Activated CD4-positive, alpha-beta T cell treated with anti-CD3 and anti-CD28 coated beads for 36 hours (primary cell): ENCODE results near the gene C17orf114.
"Not testable (repeated sequence)": the region's sequence is repeated elsewhere in the genome, so short reads cannot be mapped to it uniquely, and the experiment has no call there.

Experiments used
- ATAC-seq: fragments of 200-7000 bp; cut with Tn5 transposase; one replicate; pipeline ENCODE4 v1.10.0; 2021; ENCODE audit warnings: mild to moderate bottlenecking, moderate library complexity
- CTCF ChIA-PET: fragments of 350-600 bp; sonication (Branson Sonifier 250); formaldehyde crosslinking; loops from one replicate; lab custom pipeline; 2021; ENCODE audit warnings: antibody characterized with exemption; lab: Charles Lee
- POLR2A ChIA-PET: fragments of 350-600 bp; sonication (Branson Sonifier 250); formaldehyde crosslinking; loops from one replicate; lab custom pipeline; 2021; ENCODE audit warnings: antibody characterized with exemption, inconsistent platforms; lab: Charles Lee
- DNase-seq: peaks from one replicate; pipeline ENCODE4 v3.0.0-alpha.2; 2020
- H3K27ac Mint-ChIP-seq: one replicate; pipeline ENCODE4 v1.8.0; 2021; ENCODE audit warnings: mixed read lengths
- H3K27me3 Mint-ChIP-seq: one replicate; pipeline ENCODE4 v1.8.0; 2021; ENCODE audit warnings: mixed read lengths
- H3K36me3 Mint-ChIP-seq: one replicate; pipeline ENCODE4 v1.8.0; 2021; ENCODE audit warnings: low read depth, mixed read lengths
- H3K4me1 Mint-ChIP-seq: one replicate; pipeline ENCODE4 v1.8.0; 2021; ENCODE audit warnings: mixed read lengths
- H3K4me3 Mint-ChIP-seq: one replicate; pipeline ENCODE4 v1.8.0; 2021; ENCODE audit warnings: mild to moderate bottlenecking, moderate library complexity, mixed read lengths
- H3K9me3 Mint-ChIP-seq: one replicate; pipeline ENCODE4 v1.8.0; 2021; ENCODE audit warnings: low read depth, mixed read lengths
- intact Hi-C, 2 experiments: fragments of 100-400 bp; cut with DNase I in 1 of 2; cut with micrococcal nuclease in 1 of 2; formaldehyde crosslinking; loops; one replicate each; pipeline versions ENCODE4 v1.14.2 to v1.15.1; 2022 to 2024; cut with DNase I, micrococcal nuclease

Gene C17orf114

DNA sequence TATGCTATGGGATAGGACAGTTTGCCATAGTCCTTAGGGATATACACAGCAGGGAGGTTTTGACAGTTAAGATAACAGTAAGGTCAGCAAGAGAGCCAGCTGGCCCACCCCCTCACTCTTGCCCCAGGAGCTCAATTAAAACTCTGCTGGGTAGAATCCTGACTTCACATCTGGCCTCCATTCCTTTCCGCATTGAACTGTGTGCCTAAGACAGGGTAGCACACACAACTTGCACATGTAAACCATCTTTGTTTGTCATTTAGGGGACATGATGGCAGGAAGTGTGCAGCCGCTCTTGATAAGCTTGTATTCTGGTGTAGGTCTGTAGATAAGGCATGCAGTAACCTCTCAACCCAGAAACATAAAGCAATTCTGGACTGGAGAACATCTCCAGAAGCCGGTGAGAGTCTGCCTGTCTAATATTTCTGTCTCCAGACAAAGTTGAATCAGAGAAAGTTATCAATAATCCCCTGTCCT is 36.2 kb upstream of the C17orf114 start:
- Mint-ChIP-seq H3K4me3 (no peak overlapping the region), H3K4me1 (peaks cover 66% of the 10 kb centered on the region), H3K27ac (peak overlapping the region; percentile 26), H3K27me3 (no peaks in the 10 kb centered on the region), H3K9me3 (no peaks in the 10 kb centered on the region), H3K36me3 (no peaks in the 10 kb centered on the region)
- intact Hi-C loops: loop anchor here in 1 of 2 experiments (5.0 kb wide), 1 partner anchor 44 kb away; no protein-coding TSS in a partner anchor
- CTCF ChIA-PET: interaction anchor here (0.8 kb wide), 2 partner anchors 11 to 15 kb away, joined by 3 read pairs; no protein-coding TSS in a partner anchor
- ATAC-seq: no peak
- no peak for DNase-seq
- POLR2A ChIA-PET: no interaction called here

DNA sequence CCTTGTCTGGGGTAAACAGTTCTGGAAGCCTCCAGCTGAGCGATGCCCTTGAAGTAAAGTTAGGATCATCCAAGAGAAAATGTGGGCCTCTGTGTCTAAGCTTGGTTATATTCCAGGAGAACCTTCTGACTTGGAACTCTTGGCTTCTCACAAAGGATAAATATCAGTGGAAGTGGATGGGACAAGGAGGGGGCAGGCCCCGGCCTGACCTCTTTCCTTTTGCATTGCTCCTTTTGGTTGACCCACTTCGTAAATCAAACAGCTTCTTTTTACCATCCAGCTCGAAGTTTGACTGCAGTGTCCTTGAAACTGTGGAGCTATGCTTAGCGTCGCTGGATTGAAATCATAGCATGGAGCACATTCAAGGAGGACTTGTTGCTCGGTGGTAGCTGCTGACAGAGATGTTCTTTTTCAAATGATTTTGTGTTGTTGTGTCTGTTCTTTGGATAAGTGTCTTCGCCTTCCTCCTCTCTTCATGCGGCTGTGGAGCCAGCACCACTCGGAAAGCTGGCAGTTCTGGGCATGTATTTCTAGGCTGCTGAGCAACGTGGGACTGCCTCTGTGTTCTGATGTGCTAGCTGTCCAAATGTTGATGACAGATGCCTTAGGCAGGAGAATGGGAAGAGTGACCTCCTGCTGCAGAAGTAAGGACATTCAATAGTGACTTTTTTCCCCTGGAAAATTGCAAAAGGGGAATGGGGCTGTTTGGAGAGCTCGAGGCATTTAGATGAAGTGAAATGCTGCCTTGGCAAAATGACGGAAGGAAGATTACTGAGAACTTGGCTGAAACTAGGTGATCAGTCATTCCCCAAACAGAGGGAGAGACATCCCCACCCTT is 35.6 kb upstream of the C17orf114 start:
- intact Hi-C loops: loop anchor here in 1 of 2 experiments (5.0 kb wide), 1 partner anchor 45 kb away; no protein-coding TSS in a partner anchor
- peaks cover 63% of the 10 kb centered on the region for H3K4me1 Mint-ChIP-seq

DNA sequence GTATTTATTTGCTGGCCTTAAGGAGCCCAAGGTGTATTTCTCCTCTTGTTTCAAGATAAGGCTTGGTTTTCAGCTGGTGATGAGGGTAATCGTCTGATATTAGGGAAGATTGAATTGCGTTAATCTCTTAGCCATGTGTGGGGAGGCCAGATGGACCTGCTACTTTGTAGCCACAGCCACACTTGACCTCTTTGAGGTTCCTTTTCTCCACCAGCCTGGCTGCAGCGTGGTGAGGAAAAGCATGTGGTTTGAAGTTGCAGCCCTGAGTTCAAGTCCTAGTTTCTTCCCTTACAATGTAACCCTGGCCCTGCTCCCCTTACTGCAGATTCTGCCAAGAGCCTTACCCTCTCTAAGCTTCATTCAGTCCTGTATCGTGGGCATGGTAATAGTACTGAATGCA is 34.1 kb upstream of the C17orf114 start:
- intact Hi-C loops: loop anchor here in 1 of 2 experiments (5.0 kb wide), 1 partner anchor 46 kb away; no protein-coding TSS in a partner anchor
- no peaks in the 10 kb centered on the region for H3K36me3 Mint-ChIP-seq
- no peak for DNase-seq
- no peaks in the 10 kb centered on the region for H3K9me3 Mint-ChIP-seq
- no peak for ATAC-seq
- H3K27me3 Mint-ChIP-seq: no peaks in the 10 kb centered on the region
- H3K4me3 Mint-ChIP-seq: no peak overlapping the region
- no peak overlapping the region for H3K27ac Mint-ChIP-seq
- ChIA-PET POLR2A (no interaction called here), CTCF (no interaction called here)
- H3K4me1 Mint-ChIP-seq: peaks cover 51% of the 10 kb centered on the region

More for the DNA sequence above, 35.6 kb upstream of the C17orf114 start:
- CTCF ChIA-PET: interaction anchor here (0.8 kb wide), 2 partner anchors 12 to 15 kb away, joined by 3 read pairs; no protein-coding TSS in a partner anchor
- no peak for ATAC-seq
- DNase-seq: no peak
- H3K4me3 Mint-ChIP-seq: no peak overlapping the region
- POLR2A ChIA-PET: no interaction called here
- no peaks in the 10 kb centered on the region for H3K36me3 Mint-ChIP-seq
- no peak overlapping the region for H3K27ac Mint-ChIP-seq
- no peaks in the 10 kb centered on the region for H3K9me3 Mint-ChIP-seq
- no peaks in the 10 kb centered on the region for H3K27me3 Mint-ChIP-seq

DNA sequence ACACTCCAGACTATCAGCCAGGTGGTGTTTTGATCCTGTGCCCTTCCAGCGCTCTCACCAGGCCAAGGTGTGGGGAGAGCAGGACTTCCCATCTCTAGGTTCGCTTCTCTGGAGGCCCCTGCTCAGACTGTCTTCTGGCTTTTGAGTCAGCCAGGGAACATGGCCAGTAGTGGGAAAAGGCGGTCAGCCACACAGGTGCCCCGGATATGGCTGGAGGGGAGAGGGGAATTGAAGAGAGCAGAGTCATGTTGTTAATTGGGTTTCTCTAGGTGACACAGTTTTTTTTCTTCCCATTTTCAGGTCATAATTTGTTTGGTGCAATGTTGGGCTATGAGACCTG is 32.5 kb upstream of the C17orf114 start:
- H3K27ac Mint-ChIP-seq: peak overlapping the region; percentile 80
- ATAC-seq: no peak
- intact Hi-C loops: loop anchor here in 1 of 2 experiments (5.0 kb wide), 1 partner anchor 48 kb away; no protein-coding TSS in a partner anchor
- ChIA-PET CTCF (no interaction called here), POLR2A (no interaction called here)
- H3K36me3 Mint-ChIP-seq: no peaks in the 10 kb centered on the region
- H3K27me3 Mint-ChIP-seq: no peaks in the 10 kb centered on the region
- H3K4me1 Mint-ChIP-seq: peaks cover 35% of the 10 kb centered on the region
- no peak for DNase-seq
- peak overlapping the region; percentile 90 for H3K4me3 Mint-ChIP-seq
- no peaks in the 10 kb centered on the region for H3K9me3 Mint-ChIP-seq

DNA sequence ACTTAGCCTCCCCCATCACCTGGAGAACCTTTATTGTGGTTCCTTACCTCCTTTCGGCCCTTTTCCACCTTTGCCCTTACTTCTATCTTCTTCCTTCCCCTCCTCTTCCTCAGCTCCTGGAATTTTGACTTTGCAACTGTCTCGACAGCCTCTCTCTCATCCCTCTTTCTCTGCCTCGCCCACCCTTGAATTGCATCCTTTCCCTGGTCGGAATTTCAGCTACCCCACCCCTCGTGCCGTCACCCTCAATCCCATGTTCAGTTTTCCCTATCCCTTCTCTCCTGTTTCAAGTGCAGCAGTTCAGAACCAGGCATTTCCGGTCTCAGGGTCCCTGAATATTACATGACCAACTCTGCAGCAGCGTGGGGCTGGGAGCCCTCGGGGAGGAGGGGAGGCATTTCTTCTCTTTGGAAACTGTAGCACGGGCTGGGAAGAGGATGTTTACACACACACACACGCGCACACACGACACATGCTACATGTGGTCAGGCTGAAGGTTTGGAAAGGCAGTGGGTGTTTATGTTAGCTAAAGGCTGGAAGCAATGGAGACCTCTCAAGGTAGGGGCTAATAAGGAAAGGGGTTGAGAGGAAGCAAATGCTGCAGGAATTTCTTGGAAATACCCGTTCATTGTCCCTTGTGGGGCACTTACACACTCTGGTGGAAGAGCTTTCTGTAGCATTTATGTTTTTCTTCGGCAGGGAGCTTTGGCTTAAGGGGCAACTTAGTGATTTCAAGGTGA is 32.0 kb upstream of the C17orf114 start:
- ATAC-seq (no peak), DNase-seq (peak; percentile 29)
- H3K36me3 Mint-ChIP-seq: no peaks in the 10 kb centered on the region
- intact Hi-C loops: loop anchor here (1.0 to 2.0 kb wide), 14 partner anchors 27 to 870 kb away; partner anchors contain the start of genes ARRB2 (in 2 of the 2), ATP2A3 (in 1 of the 2), C17orf107 (in 1 of the 2) and CXCL16 (in 1 of the 2)
- peaks cover 30% of the 10 kb centered on the region for H3K4me1 Mint-ChIP-seq
- peak overlapping the region; percentile 90 for H3K4me3 Mint-ChIP-seq
- H3K27ac Mint-ChIP-seq: peak overlapping the region; percentile 80
- no peaks in the 10 kb centered on the region for H3K9me3 Mint-ChIP-seq
- H3K27me3 Mint-ChIP-seq: no peaks in the 10 kb centered on the region
- POLR2A ChIA-PET: no interaction called here
- CTCF ChIA-PET: interaction anchor here (0.7 kb wide), 1 partner anchor 34 kb away, joined by 4 read pairs; no protein-coding TSS in a partner anchor

DNA sequence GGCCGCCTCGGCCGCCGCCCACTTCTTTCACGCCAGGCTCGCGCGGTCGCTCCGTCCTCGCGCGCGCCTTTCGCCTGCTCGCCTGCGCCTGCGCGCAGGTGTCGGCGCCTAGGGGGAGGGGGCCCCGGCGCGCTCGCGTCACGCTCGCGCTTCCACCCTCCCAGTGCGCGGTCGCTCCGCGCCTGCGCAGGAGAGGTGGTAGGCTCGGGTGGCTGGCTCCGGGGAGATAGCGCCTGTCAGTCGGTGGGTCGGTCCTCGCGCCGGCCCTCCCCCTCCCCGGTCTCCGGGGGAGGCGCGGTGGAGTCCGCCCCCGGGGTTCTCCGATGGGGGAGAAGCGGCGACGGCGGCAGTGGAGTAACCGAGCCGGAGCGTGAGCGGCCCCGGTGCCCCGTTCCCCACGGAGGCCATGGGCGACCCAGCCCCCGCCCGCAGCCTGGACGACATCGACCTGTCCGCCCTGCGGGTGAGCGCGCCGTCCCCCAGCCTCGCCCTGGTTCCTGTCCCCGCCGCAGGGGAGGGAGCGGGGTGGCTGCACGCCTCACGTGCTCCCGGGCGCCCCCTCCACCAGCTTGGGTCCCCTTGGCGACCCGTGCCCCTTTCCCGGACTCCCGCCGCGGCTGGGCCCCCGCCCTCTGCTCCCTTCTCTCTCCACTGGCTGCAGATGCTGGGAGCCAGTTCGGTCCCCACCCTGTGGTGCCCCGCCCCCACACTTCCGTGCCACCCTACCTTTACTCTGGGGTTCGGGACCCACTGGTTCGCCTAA is 31.2 kb upstream of the C17orf114 start, which contains the start of gene MINK1:
Gene MINK1 (plus strand): TSS at position 163 of the 763 bp plus-strand sequence. CDS start 244 bp downstream, at position 407.
- CTCF ChIA-PET: interaction anchor here (0.7 kb wide), 1 partner anchor 34 kb away, joined by 4 read pairs; no protein-coding TSS in a partner anchor
- H3K4me3 Mint-ChIP-seq: peak within 1 kb of the TSS; percentile 90
- POLR2A ChIA-PET: interaction anchor here (0.6 to 0.7 kb wide), 2 partner anchors 8 to 72 kb away, joined by 3 read pairs; no protein-coding TSS in a partner anchor

DNA sequence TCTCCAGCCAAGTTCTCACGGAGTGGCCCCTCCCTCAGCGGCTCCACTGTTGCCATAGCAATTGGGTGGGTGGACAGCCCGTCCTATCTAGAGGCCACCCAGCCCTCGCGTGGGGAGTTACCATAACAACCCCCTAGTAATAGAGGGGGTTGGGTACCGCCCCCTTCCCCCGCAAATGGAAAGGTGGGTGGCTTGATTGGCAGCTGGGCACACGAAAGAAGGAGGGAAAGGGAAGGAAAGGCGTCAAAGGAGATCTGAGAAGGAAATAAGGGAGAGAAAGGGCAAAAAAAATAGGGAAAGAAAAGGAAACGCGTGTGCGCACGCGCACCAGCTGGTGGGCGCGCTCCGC is 30.7 kb upstream of the C17orf114 start:
- CTCF ChIA-PET, H3K36me3 Mint-ChIP-seq, DNase-seq, H3K27me3 Mint-ChIP-seq, H3K9me3 Mint-ChIP-seq: not testable (repeated sequence)
- peak; percentile 14 for ATAC-seq
- Mint-ChIP-seq H3K4me1 (peaks cover 25% of the 10 kb centered on the region), H3K4me3 (peak overlapping the region; percentile 90), H3K27ac (peak overlapping the region; percentile 91)
- intact Hi-C loops: loop anchor here (1.0 to 2.0 kb wide), 14 partner anchors 26 to 869 kb away; partner anchors contain the start of genes ARRB2 (in 2 of the 2), ATP2A3 (in 1 of the 2), C17orf107 (in 1 of the 2) and CXCL16 (in 1 of the 2)
- POLR2A ChIA-PET: interaction anchor here (0.6 to 0.7 kb wide), 2 partner anchors 8 to 72 kb away, joined by 3 read pairs; no protein-coding TSS in a partner anchor

More for the DNA sequence above, 31.2 kb upstream of the C17orf114 start, which contains the start of gene MINK1:
- Mint-ChIP-seq H3K27ac (peak within 1 kb of the TSS; percentile 91), H3K36me3 (no peaks in the 10 kb centered on the region), H3K9me3 (no peaks in the 10 kb centered on the region), H3K4me1 (peaks cover 28% of the 10 kb centered on the region), H3K27me3 (no peaks in the 10 kb centered on the region)
- DNase-seq: peak; percentile 92
- intact Hi-C loops: loop anchor here (1.0 to 2.0 kb wide), 14 partner anchors 26 to 869 kb away; partner anchors contain the start of genes ARRB2 (in 2 of the 2), ATP2A3 (in 1 of the 2), C17orf107 (in 1 of the 2) and CXCL16 (in 1 of the 2)
- peak; percentile 93 for ATAC-seq

DNA sequence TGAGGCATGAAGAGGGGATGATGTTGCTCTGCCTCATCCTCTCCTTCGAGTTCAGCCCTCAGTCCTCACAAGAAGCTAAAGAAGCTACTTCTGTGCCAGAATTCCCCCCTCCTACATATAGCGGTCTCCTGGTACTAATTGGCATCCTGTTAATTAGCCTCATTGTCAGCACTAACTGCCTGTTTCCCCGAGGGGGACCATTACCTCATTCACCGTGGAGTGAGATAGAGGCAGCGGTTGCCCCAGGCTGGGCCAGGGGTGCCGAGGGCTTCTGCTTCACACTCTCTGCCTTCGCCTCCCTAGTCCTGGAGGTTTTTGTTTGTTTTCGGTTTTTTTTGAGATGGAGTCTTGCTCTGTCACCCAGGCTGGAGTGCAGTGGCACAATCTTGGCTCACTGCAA is 25.3 kb upstream of the C17orf114 start:
- DNase-seq: no peak

DNA sequence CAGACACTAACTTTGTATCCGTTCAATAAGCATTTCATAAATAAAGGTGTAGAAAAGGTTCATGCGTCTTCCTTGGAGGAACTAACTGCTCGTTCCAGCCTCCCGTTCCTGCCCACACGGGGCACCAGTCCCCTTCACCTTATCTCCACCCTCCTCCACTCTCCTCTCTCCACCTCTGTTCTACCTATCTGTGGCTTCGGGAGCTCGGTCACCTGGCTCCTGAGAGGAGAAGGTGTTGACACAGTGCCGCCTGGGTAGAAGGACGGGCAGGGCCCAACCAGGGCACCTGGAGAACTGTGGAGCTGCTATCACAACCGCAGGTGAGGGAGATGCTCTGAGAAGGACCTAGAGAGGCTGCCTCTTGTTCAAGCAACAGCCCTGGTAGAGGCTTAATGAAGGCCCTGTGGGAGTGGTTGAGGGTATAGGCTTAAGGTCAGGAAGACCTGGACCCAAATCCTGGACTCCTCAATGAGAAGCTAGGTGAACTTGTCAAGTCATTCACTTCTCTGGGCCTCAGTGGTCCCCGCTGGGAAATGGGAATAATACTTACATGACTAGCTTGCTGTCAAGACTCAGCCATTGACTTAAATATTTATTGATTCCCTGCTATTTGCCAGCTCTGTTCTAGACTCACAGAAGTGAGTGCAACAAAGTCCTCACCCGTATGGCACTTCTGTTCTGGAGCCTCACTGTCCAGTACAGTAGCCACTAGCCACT is 21.4 kb upstream of the C17orf114 start:
- H3K36me3 Mint-ChIP-seq: peaks cover 2% of the 10 kb centered on the region
- H3K27ac Mint-ChIP-seq: no peak overlapping the region
- H3K4me1 Mint-ChIP-seq: no peaks in the 10 kb centered on the region
- ATAC-seq (no peak), DNase-seq (no peak)
- ChIA-PET POLR2A (no interaction called here), CTCF (interaction anchor here (0.6 to 0.7 kb wide), 3 partner anchors 35 to 179 kb away, joined by 3 read pairs; no protein-coding TSS in a partner anchor)
- intact Hi-C loops: no loop called here
- no peak overlapping the region for H3K4me3 Mint-ChIP-seq
- H3K9me3 Mint-ChIP-seq: no peaks in the 10 kb centered on the region
- no peaks in the 10 kb centered on the region for H3K27me3 Mint-ChIP-seq

More for the DNA sequence above, 25.3 kb upstream of the C17orf114 start:
- ChIA-PET CTCF (no interaction called here), POLR2A (no interaction called here)
- H3K36me3 Mint-ChIP-seq: no peaks in the 10 kb centered on the region
- H3K27ac Mint-ChIP-seq: no peak overlapping the region
- intact Hi-C loops: no loop called here
- no peak for ATAC-seq
- H3K4me1 Mint-ChIP-seq: no peaks in the 10 kb centered on the region
- no peaks in the 10 kb centered on the region for H3K27me3 Mint-ChIP-seq
- H3K4me3 Mint-ChIP-seq: no peak overlapping the region
- H3K9me3 Mint-ChIP-seq: no peaks in the 10 kb centered on the region

DNA sequence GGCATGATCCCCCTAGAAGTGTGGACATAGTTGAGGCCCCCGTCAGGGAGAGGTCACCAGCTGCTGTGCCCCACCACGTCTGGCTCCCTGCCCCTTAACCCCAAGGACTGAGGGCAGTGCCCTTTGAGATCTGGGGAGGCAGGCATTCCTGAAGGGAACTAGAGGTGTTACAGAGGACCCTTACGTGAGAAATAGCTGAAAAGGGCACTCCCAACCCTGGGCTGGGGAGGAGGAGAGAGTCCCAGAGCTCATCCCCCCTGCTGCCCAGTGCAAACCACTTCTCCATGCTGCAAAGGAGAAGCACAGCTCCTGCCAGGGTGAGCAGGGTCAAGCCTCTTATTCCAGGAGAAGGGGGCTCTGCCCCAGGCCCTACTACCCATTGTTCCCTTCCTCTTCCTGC is 20.7 kb upstream of the C17orf114 start:
- H3K36me3 Mint-ChIP-seq: peaks cover 2% of the 10 kb centered on the region
- H3K4me1 Mint-ChIP-seq: no peaks in the 10 kb centered on the region
- no peaks in the 10 kb centered on the region for H3K27me3 Mint-ChIP-seq
- intact Hi-C loops: no loop called here
- no peaks in the 10 kb centered on the region for H3K9me3 Mint-ChIP-seq
- POLR2A ChIA-PET: no interaction called here
- no peak overlapping the region for H3K4me3 Mint-ChIP-seq
- no peak for ATAC-seq
- H3K27ac Mint-ChIP-seq: no peak overlapping the region
- CTCF ChIA-PET: interaction anchor here (0.5 to 0.7 kb wide), 2 partner anchors 114 to 180 kb away, joined by 3 read pairs; no protein-coding TSS in a partner anchor
- DNase-seq: no peak
